ENCODE data around the gene PHACTR1.
"Not testable (repeated sequence)": the region's sequence is repeated elsewhere in the genome, so short reads cannot be mapped to it uniquely, and the experiment has no call there.

PHACTR1 gene

GRCh38 chr6:13215390-13215789 is 498.8 kb downstream of the PHACTR1 start:
- no peak for DNase-seq

GRCh38 chr6:13216236-13217014 is 499.9 kb downstream of the PHACTR1 start:
- no peak for DNase-seq

GRCh38 chr6:13217206-13217905 is 500.8 kb downstream of the PHACTR1 start:
- no peak for DNase-seq

GRCh38 chr6:13220266-13220665 is 503.7 kb downstream of the PHACTR1 start:
- DNase-seq = no peak

GRCh38 chr6:13222048-13222447 is 505.5 kb downstream of the PHACTR1 start:
- no peak for DNase-seq

- DNase-seq = no peak
Measured at GRCh38 chr6:13226071-13226470, 509.5 kb downstream of the PHACTR1 start.

GRCh38 chr6:13228264-13229204 is 512.0 kb downstream of the PHACTR1 start:
- DNase-seq = no peak

- no peak for DNase-seq
Measured at GRCh38 chr6:13229205-13230085, 512.9 kb downstream of the PHACTR1 start.

GRCh38 chr6:13233106-13233505 is 516.5 kb downstream of the PHACTR1 start:
- no peak for DNase-seq

- no peak for DNase-seq
Measured at GRCh38 chr6:13234130-13234529, 517.6 kb downstream of the PHACTR1 start.

GRCh38 chr6:13235339-13235738 is 518.8 kb downstream of the PHACTR1 start:
- DNase-seq = no peak

GRCh38 chr6:13237318-13237717 is 520.8 kb downstream of the PHACTR1 start:
- DNase-seq = no peak

GRCh38 chr6:13238017-13238416 is 521.5 kb downstream of the PHACTR1 start:
- no peak for DNase-seq

- no peak for DNase-seq
Measured at GRCh38 chr6:13238640-13239216, 522.2 kb downstream of the PHACTR1 start.

GRCh38 chr6:13239530-13240455 is 523.2 kb downstream of the PHACTR1 start:
- DNase-seq = no peak

GRCh38 chr6:13241364-13241763 is 524.8 kb downstream of the PHACTR1 start:
- DNase-seq = no peak

GRCh38 chr6:13242178-13242577 is 525.6 kb downstream of the PHACTR1 start:
- DNase-seq = no peak

GRCh38 chr6:13242590-13242989 is 526.0 kb downstream of the PHACTR1 start:
- no peak for DNase-seq

- no peak for DNase-seq
Measured at GRCh38 chr6:13243033-13243432, 526.5 kb downstream of the PHACTR1 start.

- DNase-seq = not testable (repeated sequence)
Measured at GRCh38 chr6:13243745-13244144, 527.2 kb downstream of the PHACTR1 start.

- DNase-seq = no peak
Measured at GRCh38 chr6:13247627-13248026, 531.1 kb downstream of the PHACTR1 start.

All from hematopoietic multipotent progenitor cell treated with erythropoietin and hydrocortisone succinate and interleukin-3 and kit ligand, for 8 days (in vitro differentiated cells).